Stomach (tissue), 4 donors: ENCODE data around the gene RNPS1.

Experiments used
- CTCF ChIP-seq, 7 experiments: fragments of 450-650 bp in 4 of 7; fragments of 200-600 bp in 3 of 7; sonication (generic) in 3 of 7; IDR thresholded peaks; one replicate each; pipeline ENCODE4 v1.5.1; 2016 to 2019; ENCODE audit warnings: antibody characterized with exemption in 7 of 7, control low read depth in 2 of 7, mild to moderate bottlenecking in 1 of 7
- EP300 ChIP-seq: sonication (generic); formaldehyde crosslinking; IDR thresholded peaks from one replicate; pipeline ENCODE4 v1.6.1; 2017; ENCODE audit warnings: antibody characterized with exemption
- POLR2A ChIP-seq, 4 donors: fragments of 450-650 bp; IDR thresholded peaks; one replicate each; pipeline ENCODE4 v1.6.1; 2016; ENCODE audit warnings: antibody characterized with exemption in 4 of 4, control low read depth in 2 of 4, mild to moderate bottlenecking in 1 of 4, moderate library complexity in 1 of 4
- POLR2AphosphoS5 ChIP-seq, 3 donors: sonication (generic); formaldehyde crosslinking; IDR thresholded peaks; one replicate each; pipeline ENCODE4 v1.6.1; 2016; ENCODE audit warnings: antibody characterized with exemption in 3 of 3

- TF ChIP-seq CTCF (IDR thresholded peaks at IDR 0.05) (no peak), POLR2A (IDR thresholded peaks at IDR 0.05) (no peak), POLR2AphosphoS5 (IDR thresholded peaks at IDR 0.05) (no peak), EP300 (no peak)
Observed at GRCh38 chr16:2257726-2258125, 10.2 kb downstream of the RNPS1 start.
